PC-3 (cell line): ENCODE results near the gene ZHX3. TPM values are rescaled to one million over a fixed set of nuclear protein-coding genes. Genes with fewer than 3 reads are reported as not detected.

ENCODE experiments used
- ATAC-seq: fragments of 200-7000 bp; cut with Tn5 transposase; 2 replicates; pipeline ENCODE4 v1.9.1; 2020; ENCODE audit warnings: mild to moderate bottlenecking, moderate library complexity
- BruUV-seq: library from RNA; stranded (reverse); fragments of 400-500 nt; replicated peaks from 2 replicates; lab custom pipeline; 2021; lab: Mats Ljungman, UMichigan
- CTCF ChIA-PET: fragments of 300-600 bp; sonication (Branson Sonifier 250); formaldehyde crosslinking; loops from one replicate; lab custom pipeline; 2022; ENCODE audit warnings: antibody characterized with exemption; lab: Charles Lee
- POLR2A ChIA-PET: fragments of 300-600 bp; sonication (Branson Sonifier 250); formaldehyde crosslinking; loops from one replicate; lab custom pipeline; 2022; ENCODE audit warnings: antibody characterized with exemption; ENCODE audit not compliant: unreplicated experiment; lab: Charles Lee
- DNase-seq: peaks from one replicate; pipeline ENCODE4 v3.0.0-alpha.2; 2015
- H2AFZ ChIP-seq: fragments of 300-600 bp; sonication (generic); 2 replicates; pipeline ENCODE4 v1.6.0; 2016; ENCODE audit warnings: antibody characterized with exemption, low read length
- H3F3A ChIP-seq: fragments of 300-600 bp; sonication (generic); one replicate; pipeline ENCODE4 v1.6.0; 2017; ENCODE audit warnings: antibody characterized with exemption, low read length, control low read depth, mild to moderate bottlenecking; ENCODE audit not compliant: unreplicated experiment
- H3K27ac ChIP-seq: fragments of 300-600 bp; sonication (generic); 2 replicates; pipeline ENCODE4 v1.5.1; 2016; ENCODE audit warnings: mild to moderate bottlenecking, low read length
- H3K27me3 ChIP-seq: fragments of 300-600 bp; sonication (generic); 2 replicates; pipeline ENCODE4 v1.6.1; 2016; ENCODE audit warnings: low read length, mixed read lengths
- H3K36me3 ChIP-seq: fragments of 300-600 bp; sonication (generic); 2 replicates; pipeline ENCODE4 v1.6.1; 2016; ENCODE audit warnings: low read depth, mixed run types, low read length, mixed read lengths
- H3K4me1 ChIP-seq: fragments of 300-600 bp; sonication (generic); 2 replicates; pipeline ENCODE4 v1.5.1; 2016; ENCODE audit warnings: low read length; ENCODE audit not compliant: insufficient read depth
- H3K4me2 ChIP-seq: fragments of 300-600 bp; sonication (generic); 2 replicates; pipeline ENCODE4 v1.6.0; 2016; ENCODE audit warnings: low read length
- H3K4me3 ChIP-seq: fragments of 300-600 bp; sonication (generic); 2 replicates; pipeline ENCODE4 v1.5.1; 2016; ENCODE audit warnings: mild to moderate bottlenecking, low read length, mixed read lengths
- H3K79me2 ChIP-seq: fragments of 300-600 bp; sonication (generic); 2 replicates; pipeline ENCODE4 v1.6.1; 2017; ENCODE audit warnings: low read length, mixed read lengths
- H3K9ac ChIP-seq: fragments of 300-600 bp; sonication (generic); 2 replicates; pipeline ENCODE4 v1.6.0; 2016; ENCODE audit warnings: mild to moderate bottlenecking, low read length
- H3K9me2 ChIP-seq: fragments of 300-600 bp; sonication (generic); replicated peaks from 2 replicates; pipeline ENCODE4 v1.6.1; 2016; ENCODE audit warnings: mixed run types, low read length, mixed read lengths
- H3K9me3 ChIP-seq: fragments of 300-600 bp; sonication (generic); 2 replicates; pipeline ENCODE4 v1.6.1; 2016; ENCODE audit warnings: low read length, mixed read lengths
- H4K20me1 ChIP-seq: fragments of 300-600 bp; sonication (generic); 2 replicates; pipeline ENCODE4 v1.6.1; 2016; ENCODE audit warnings: low read length, mixed read lengths
- EZH2 ChIP-seq: fragments of 300-600 bp; sonication (generic); IDR thresholded peaks from one replicate; pipeline ENCODE4 v1.6.1; 2017; ENCODE audit warnings: antibody characterized with exemption, mild to moderate bottlenecking, low read length; ENCODE audit not compliant: unreplicated experiment
- EZH2phosphoT487 ChIP-seq: fragments of 300-600 bp; sonication (generic); IDR thresholded peaks from 2 replicates; pipeline ENCODE4 v1.6.1; 2018; ENCODE audit warnings: mild to moderate bottlenecking, antibody characterized with exemption, low read length, borderline replicate concordance
- intact Hi-C: fragments of 100-400 bp; cut with micrococcal nuclease; formaldehyde crosslinking; loops from 2 replicates; pipeline ENCODE4 v1.9.0; 2023
- total RNA-seq: library from RNA; depleted of rRNA; stranded (reverse); fragments of >200 nt; gene quantifications from 2 replicates; pipeline ENCODE4 v1.2.3, GENCODE V29; 2014
- TF ChIP-seq, protein P1 (sequence below): fragments of 300-600 bp; sonication (generic); conservative IDR thresholded peaks from 2 replicates; pipeline ENCODE4 v1.5.1; 2017; ENCODE audit warnings: antibody characterized with exemption, low read depth, mild to moderate bottlenecking, low read length

ZHX3 gene
- total RNA-seq, 1 experiment from 2014 or later, result 14.0 TPM

DNA sequence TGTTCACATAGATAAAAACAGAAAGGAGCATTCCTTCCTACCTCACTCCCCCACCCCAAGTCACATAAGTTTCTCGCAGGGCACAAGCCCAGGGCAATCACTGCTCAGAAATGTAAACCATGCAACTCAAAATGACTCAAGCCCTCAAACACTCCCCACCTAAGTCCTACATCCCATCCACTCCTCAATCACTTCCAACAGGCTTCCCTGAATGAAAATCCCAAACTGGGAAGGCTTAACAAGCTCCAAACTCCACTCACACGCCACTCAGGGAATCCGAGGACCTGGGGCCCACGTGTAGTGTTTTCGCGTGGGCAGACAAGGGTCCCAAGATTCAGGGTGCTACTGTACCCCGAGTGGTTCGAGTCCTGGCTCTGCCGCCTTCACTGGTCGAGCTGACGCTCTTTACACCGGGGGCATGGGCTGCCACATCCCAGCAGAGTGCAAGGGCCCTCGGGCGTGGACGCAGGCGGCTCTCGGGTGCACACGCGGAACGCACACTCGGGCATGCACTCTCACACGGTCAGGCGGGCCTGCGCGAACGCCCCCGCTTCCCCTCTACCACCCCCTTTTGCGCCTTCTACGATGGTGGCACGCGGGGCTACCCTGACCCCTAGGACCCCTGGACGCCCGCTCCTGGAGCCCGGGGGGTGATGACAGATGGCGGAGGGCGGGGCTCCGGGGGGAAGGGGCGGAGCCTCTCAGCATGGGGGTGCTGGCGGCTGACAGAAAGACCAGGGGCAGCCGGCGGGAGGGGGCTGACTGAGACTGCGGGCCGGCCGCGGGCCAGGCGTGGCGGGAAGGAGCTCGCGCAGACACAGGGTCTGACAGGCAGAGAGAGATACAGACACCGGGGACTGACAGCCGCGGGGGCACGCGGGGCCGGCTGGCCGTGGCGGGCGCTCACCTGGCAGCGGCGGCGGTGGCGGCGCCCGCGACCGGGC, 657 bp downstream of the ZHX3 start:
- ATAC-seq (peak; percentile 59), DNase-seq (peak; percentile 85)
- ChIA-PET POLR2A (interaction anchor here (0.7 kb wide), 1 partner anchor 186 kb away, joined by 3 read pairs; no protein-coding TSS in a partner anchor), CTCF (interaction anchor here (1.2 kb wide), 1 partner anchor 24 kb away, joined by 3 read pairs; the partner anchor contains the start of gene LPIN3)
- H3K79me2 ChIP-seq, result peaks cover 44% of the 10 kb centered on the region
- H3K9ac ChIP-seq, result peak overlapping the region; percentile 76
- no peaks in the 10 kb centered on the region for H3F3A ChIP-seq
- peak overlapping the region; percentile 71 for H3K27ac ChIP-seq
- no peaks in the 10 kb centered on the region for H3K27me3 ChIP-seq
- intact Hi-C loops, result loop anchor here (1.0 to 5.0 kb wide), 4 partner anchors 23 to 85 kb away; partner anchors contain the start of gene LPIN3
- H3K4me3 ChIP-seq, result peak overlapping the region; percentile 83
- peak overlapping the region; percentile 96 for H3K4me2 ChIP-seq
- TF ChIP-seq, protein P1, sequence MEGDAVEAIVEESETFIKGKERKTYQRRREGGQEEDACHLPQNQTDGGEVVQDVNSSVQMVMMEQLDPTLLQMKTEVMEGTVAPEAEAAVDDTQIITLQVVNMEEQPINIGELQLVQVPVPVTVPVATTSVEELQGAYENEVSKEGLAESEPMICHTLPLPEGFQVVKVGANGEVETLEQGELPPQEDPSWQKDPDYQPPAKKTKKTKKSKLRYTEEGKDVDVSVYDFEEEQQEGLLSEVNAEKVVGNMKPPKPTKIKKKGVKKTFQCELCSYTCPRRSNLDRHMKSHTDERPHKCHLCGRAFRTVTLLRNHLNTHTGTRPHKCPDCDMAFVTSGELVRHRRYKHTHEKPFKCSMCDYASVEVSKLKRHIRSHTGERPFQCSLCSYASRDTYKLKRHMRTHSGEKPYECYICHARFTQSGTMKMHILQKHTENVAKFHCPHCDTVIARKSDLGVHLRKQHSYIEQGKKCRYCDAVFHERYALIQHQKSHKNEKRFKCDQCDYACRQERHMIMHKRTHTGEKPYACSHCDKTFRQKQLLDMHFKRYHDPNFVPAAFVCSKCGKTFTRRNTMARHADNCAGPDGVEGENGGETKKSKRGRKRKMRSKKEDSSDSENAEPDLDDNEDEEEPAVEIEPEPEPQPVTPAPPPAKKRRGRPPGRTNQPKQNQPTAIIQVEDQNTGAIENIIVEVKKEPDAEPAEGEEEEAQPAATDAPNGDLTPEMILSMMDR, result no peak
- no peak for TF ChIP-seq EZH2phosphoT487
- no peak for TF ChIP-seq EZH2
- no peaks in the 10 kb centered on the region for H4K20me1 ChIP-seq
- H3K9me3 ChIP-seq, result no peaks in the 10 kb centered on the region
- H2AFZ ChIP-seq, result peak overlapping the region; percentile 90
- no peaks in the 10 kb centered on the region for H3K9me2 ChIP-seq
- H3K36me3 ChIP-seq, result 0 out of 2 replicates have a peak, but pooled peaks cover 5% of the 10 kb centered on the region
- TSS peak; percentile 36 for BruUV-seq
- H3K4me1 ChIP-seq, result peaks cover 20% of the 10 kb centered on the region

DNA sequence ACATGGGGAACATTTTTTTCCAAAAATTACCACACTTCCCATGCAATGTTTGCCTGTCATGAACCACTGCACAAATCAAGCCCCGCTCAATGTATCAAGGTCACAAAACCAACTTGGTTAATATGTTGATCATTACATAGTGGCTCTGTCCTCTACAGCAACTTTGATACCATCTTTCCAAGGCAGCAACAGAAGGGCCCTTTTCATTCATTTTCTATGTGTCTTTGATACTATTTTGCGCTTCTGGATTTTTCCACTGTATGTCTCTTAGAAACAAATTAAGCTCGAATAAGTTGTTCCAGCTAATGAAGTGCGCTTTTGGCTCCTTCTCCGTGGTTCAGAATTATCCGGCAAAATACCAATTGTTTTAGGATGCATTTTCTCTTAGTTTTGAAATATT, 1.5 kb downstream of the ZHX3 start:
- H3K27me3 ChIP-seq, result no peaks in the 10 kb centered on the region
- peaks cover 17% of the 10 kb centered on the region for H3K4me1 ChIP-seq
- no peaks in the 10 kb centered on the region for H3F3A ChIP-seq
- H3K4me3 ChIP-seq, result peak overlapping the region; percentile 83
- CTCF ChIA-PET, result no interaction called here
- H3K9me2 ChIP-seq, result no peaks in the 10 kb centered on the region
- TF ChIP-seq, protein P1, result no peak
- TF ChIP-seq EZH2phosphoT487 (no peak), EZH2 (no peak)
- DNase-seq, result no peak
- H4K20me1 ChIP-seq, result no peaks in the 10 kb centered on the region
- intact Hi-C loops, result loop anchor here (1.0 to 5.0 kb wide), 4 partner anchors 24 to 84 kb away; partner anchors contain the start of gene LPIN3
- no peak for ATAC-seq
- TSS peak; percentile 68 for BruUV-seq
- POLR2A ChIA-PET, result no interaction called here
- peak overlapping the region; percentile 76; the same call in 1 of the 2 replicates for H3K9ac ChIP-seq
- peak overlapping the region; percentile 90 for H2AFZ ChIP-seq
- H3K4me2 ChIP-seq, result peak overlapping the region; percentile 96
- peaks cover 49% of the 10 kb centered on the region for H3K79me2 ChIP-seq
- no peaks in the 10 kb centered on the region for H3K9me3 ChIP-seq
- H3K27ac ChIP-seq, result 0 out of 2 replicates have a peak overlapping the region, but pooled peaks have one; percentile 71
- H3K36me3 ChIP-seq, result 0 out of 2 replicates have a peak, but pooled peaks cover 6% of the 10 kb centered on the region
